Tibial nerve (tissue), 4 donors: Measurements from ENCODE around the gene LRRC72.

Source experiments
- CTCF ChIP-seq, 5 experiments: fragments of 200-600 bp in 3 of 5; fragments of 450-650 bp in 2 of 5; sonication (generic) in 3 of 5; IDR thresholded peaks; one replicate each; pipeline ENCODE4 v1.5.1; 2016 to 2019; ENCODE audit warnings: antibody characterized with exemption in 5 of 5, mild to moderate bottlenecking in 3 of 5, moderate library complexity in 2 of 5
- EP300 ChIP-seq, 2 donors: sonication (generic); formaldehyde crosslinking; IDR thresholded peaks; one replicate each; pipeline ENCODE4 v1.6.1; 2017; ENCODE audit warnings: antibody characterized with exemption in 2 of 2, mild to moderate bottlenecking in 1 of 2
- POLR2A ChIP-seq, 2 donors: fragments of 450-650 bp; IDR thresholded peaks; one replicate each; pipeline ENCODE4 v1.6.1; 2017; ENCODE audit warnings: antibody characterized with exemption in 2 of 2, mild to moderate bottlenecking in 2 of 2, moderate library complexity in 2 of 2

- TF ChIP-seq POLR2A (IDR thresholded peaks at IDR 0.05), result no peak
- no peak for TF ChIP-seq CTCF (IDR thresholded peaks at IDR 0.05)
- no peak for TF ChIP-seq EP300 (IDR thresholded peaks at IDR 0.05)
Observed at GRCh38 chr7:16531707-16532106, 5.1 kb downstream of the LRRC72 start.
